Muscle of leg (tissue), 11 donors: ENCODE measurements around the gene NFIA. TPM values are rescaled to one million over a fixed set of nuclear protein-coding genes. Genes with fewer than 3 reads are reported as not detected.

Source experiments
- DNase-seq: peaks from one replicate; pipeline ENCODE4 v3.0.0; 2013
- H3K27ac ChIP-seq: one replicate; pipeline ENCODE4 v1.5.1; 2013; ENCODE audit warnings: mild to moderate bottlenecking, low read length, control low read depth
- H3K27me3 ChIP-seq: one replicate; pipeline ENCODE4 v1.6.1; 2013; ENCODE audit warnings: low read length; ENCODE audit not compliant: control insufficient read depth, insufficient read depth
- H3K36me3 ChIP-seq: one replicate; pipeline ENCODE4 v1.6.1; 2013; ENCODE audit warnings: low read length; ENCODE audit not compliant: control insufficient read depth, insufficient read depth
- H3K4me1 ChIP-seq: one replicate; pipeline ENCODE4 v1.6.1; 2013; ENCODE audit warnings: low read length; ENCODE audit not compliant: control insufficient read depth, insufficient read depth
- H3K4me3 ChIP-seq: one replicate; pipeline ENCODE4 v1.5.1; 2013; ENCODE audit warnings: low read length, control low read depth
- H3K9me3 ChIP-seq: replicated peaks from 2 replicates; pipeline ENCODE4 v1.6.1; 2013; ENCODE audit warnings: low read depth, low read length; ENCODE audit not compliant: control insufficient read depth
- WGBS: methylation state at CpG from one replicate; pipeline ENCODE4 v1.1.5; 2013; ENCODE audit warnings: missing lambda C conversion rate; ENCODE audit not compliant: insufficient coverage; 5-methylcytosine and 5-hydroxymethylcytosine counted together
- polyA plus RNA-seq, 8 donors: library from polyadenylated mRNA; unstranded; fragments of 120-200 nt; gene quantifications; one replicate each; pipeline versions ENCODE4 v1.2.1 to v1.2.3, GENCODE V29; 2013; ENCODE audit warnings: inconsistent platforms in 1 of 8, low replicate concordance in 1 of 8; ENCODE audit not compliant: insufficient read length in 8 of 8, insufficient read depth in 1 of 8
- total RNA-seq: library from RNA; stranded (reverse); fragments of 120-200 nt; gene quantifications from one replicate; pipeline ENCODE4 v1.2.4, GENCODE V29; 2013

NFIA gene
- total and polyA plus RNA-seq, 9 donors: 21.6 to 41.0 (median 29.7) TPM

GRCh38 chr1:61162520-61163258 lies 80.3 kb downstream of the NFIA start:
- H3K4me1 ChIP-seq: peaks cover 6% of the 10 kb centered on the region
- H3K36me3 ChIP-seq: peaks cover 8% of the 10 kb centered on the region
- no peak overlapping the region for H3K27ac ChIP-seq
- no CpG with 5 or more reads among the region's 4 CpGs for WGBS
- no peaks in the 10 kb centered on the region for H3K9me3 ChIP-seq
- no peak for DNase-seq
- no peaks in the 10 kb centered on the region for H3K27me3 ChIP-seq
- no peak overlapping the region for H3K4me3 ChIP-seq

GRCh38 chr1:61163355-61163754 lies 81.0 kb downstream of the NFIA start:
- Histone ChIP-seq H3K36me3 (peaks cover 8% of the 10 kb centered on the region), H3K27me3 (no peaks in the 10 kb centered on the region), H3K4me3 (no peak overlapping the region), H3K9me3 (no peaks in the 10 kb centered on the region), H3K27ac (peak overlapping the region; percentile 37), H3K4me1 (peaks cover 6% of the 10 kb centered on the region)
- no CpG with 5 or more reads among the region's 1 CpG for WGBS
- no peak for DNase-seq

- H3K36me3 ChIP-seq: peaks cover 8% of the 10 kb centered on the region
- H3K27me3 ChIP-seq: no peaks in the 10 kb centered on the region
- no peak overlapping the region for H3K4me3 ChIP-seq
- no peak for DNase-seq
- no peak overlapping the region for H3K27ac ChIP-seq
- H3K9me3 ChIP-seq: no peaks in the 10 kb centered on the region
- no CpG with 5 or more reads among the region's 2 CpGs for WGBS
- H3K4me1 ChIP-seq: peaks cover 11% of the 10 kb centered on the region
Observed at GRCh38 chr1:61165402-61165801, 83.0 kb downstream of the NFIA start.

- Histone ChIP-seq H3K27ac (no peak overlapping the region), H3K27me3 (no peaks in the 10 kb centered on the region), H3K4me3 (no peak overlapping the region), H3K4me1 (peaks cover 9% of the 10 kb centered on the region), H3K36me3 (peaks cover 3% of the 10 kb centered on the region), H3K9me3 (no peaks in the 10 kb centered on the region)
- no peak for DNase-seq
- no CpG with 5 or more reads among the region's 1 CpG for WGBS
Observed at GRCh38 chr1:61167309-61167708, 84.9 kb downstream of the NFIA start.

- peaks cover 10% of the 10 kb centered on the region for H3K4me1 ChIP-seq
- no peak overlapping the region for H3K27ac ChIP-seq
- peaks cover 3% of the 10 kb centered on the region for H3K36me3 ChIP-seq
- H3K27me3 ChIP-seq: no peaks in the 10 kb centered on the region
- DNase-seq: peak; percentile 56
- H3K9me3 ChIP-seq: no peaks in the 10 kb centered on the region
- no peak overlapping the region for H3K4me3 ChIP-seq
Observed at GRCh38 chr1:61169045-61169444, 86.7 kb downstream of the NFIA start.

DNA sequence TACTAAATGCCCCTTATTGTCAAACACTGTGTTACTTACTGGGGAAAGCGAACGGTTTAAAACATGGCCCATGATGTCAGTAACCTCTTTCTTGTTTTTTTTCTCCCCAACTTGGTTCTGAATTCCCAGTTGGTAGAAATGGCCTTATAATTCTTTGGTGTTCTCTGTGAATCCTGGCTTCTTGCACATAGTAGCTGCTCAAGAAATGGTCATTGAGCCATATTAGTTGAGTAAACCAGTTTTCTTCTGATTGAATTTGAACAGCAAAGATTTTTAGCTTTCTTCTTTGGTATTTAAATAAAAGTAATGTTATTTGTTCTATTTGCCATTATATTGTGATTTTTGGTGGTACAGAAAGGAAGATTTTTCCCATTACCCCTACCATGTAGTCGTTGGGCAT lies 87.3 kb downstream of the NFIA start:
- no CpG with 5 or more reads among the region's 3 CpGs for WGBS
- DNase-seq: no peak
- H3K27ac ChIP-seq: no peak overlapping the region

GRCh38 chr1:61170328-61171238 lies 88.2 kb downstream of the NFIA start:
- Histone ChIP-seq H3K4me1 (peaks cover 14% of the 10 kb centered on the region), H3K4me3 (no peak overlapping the region), H3K27me3 (no peaks in the 10 kb centered on the region), H3K36me3 (peaks cover 10% of the 10 kb centered on the region), H3K9me3 (no peaks in the 10 kb centered on the region), H3K27ac (no peak overlapping the region)
- DNase-seq: no peak
- 34% methylated on average over 3 of the region's 6 CpGs for WGBS

More for the DNA sequence above, 87.3 kb downstream of the NFIA start:
- Histone ChIP-seq H3K36me3 (peaks cover 9% of the 10 kb centered on the region), H3K9me3 (no peaks in the 10 kb centered on the region), H3K4me3 (no peak overlapping the region), H3K4me1 (peaks cover 14% of the 10 kb centered on the region), H3K27me3 (no peaks in the 10 kb centered on the region)

DNA sequence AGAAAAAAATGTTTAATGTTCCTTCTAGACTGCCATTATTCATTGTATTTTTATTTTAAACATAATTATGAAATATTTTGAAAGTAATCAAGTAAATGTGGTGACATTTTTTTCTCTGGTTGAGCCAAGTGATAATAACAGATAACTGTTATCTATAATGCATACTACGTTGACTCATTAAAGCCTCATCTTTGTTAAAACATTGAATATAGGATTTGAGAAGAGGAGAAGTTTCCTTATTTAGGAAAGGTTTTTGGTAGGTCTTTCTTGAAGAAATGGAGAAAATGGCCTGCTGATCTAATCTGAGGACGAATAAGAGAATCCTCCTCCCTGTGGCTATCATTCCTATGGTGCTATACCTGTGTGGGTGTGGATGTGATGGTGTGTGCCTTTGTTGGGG lies 89.0 kb downstream of the NFIA start:
- Histone ChIP-seq H3K36me3 (peaks cover 10% of the 10 kb centered on the region), H3K27ac (peak overlapping the region; percentile 33), H3K9me3 (no peaks in the 10 kb centered on the region), H3K4me1 (peaks cover 15% of the 10 kb centered on the region), H3K27me3 (no peaks in the 10 kb centered on the region), H3K4me3 (no peak overlapping the region)
- no CpG with 5 or more reads among the region's 2 CpGs for WGBS
- DNase-seq: no peak

DNA sequence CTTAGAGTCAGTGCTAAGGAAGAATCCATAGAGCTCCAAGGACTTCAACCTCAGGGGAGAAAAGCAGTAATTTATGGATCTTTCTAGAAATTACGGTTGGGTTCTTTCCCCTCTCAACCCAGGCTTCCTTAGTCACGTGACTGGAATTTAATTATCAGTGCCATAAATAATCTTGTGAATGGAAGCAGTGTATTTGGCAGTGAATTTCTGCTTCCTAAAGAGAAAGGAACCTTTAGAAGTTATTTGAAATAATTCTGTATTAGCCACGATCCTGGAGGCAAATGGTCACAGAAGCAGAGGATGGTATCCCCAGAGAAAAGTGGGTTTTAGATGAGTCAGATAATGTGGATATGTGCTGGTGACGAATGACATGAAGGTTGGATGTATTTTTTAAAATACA lies 89.6 kb downstream of the NFIA start:
- WGBS: 33% methylated on average over 1 of the region's 4 CpGs
- H3K27ac ChIP-seq: no peak overlapping the region
- no peak for DNase-seq

DNA sequence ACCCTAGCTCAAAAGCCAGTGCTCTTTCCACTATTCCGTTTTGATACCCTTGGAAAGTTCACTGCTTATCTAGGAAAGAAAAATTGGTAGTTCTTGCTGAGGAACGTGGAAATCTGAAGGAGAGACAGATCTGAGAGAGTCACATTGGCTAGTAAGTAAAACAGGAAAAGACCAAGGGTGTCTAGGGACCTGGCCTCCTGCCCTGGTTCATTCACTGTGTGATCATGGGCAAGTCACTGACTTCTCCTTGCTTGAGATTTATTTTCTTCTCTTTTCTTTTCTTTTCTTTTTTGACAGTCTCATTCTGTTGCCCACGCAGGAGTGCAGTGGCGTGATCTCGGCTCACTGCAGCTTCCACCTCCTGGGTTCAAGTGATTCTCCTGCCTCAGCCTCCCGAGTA lies 90.8 kb downstream of the NFIA start:
- Histone ChIP-seq H3K4me1 (peaks cover 15% of the 10 kb centered on the region), H3K36me3 (peaks cover 10% of the 10 kb centered on the region), H3K27ac (no peak overlapping the region), H3K4me3 (no peak overlapping the region), H3K9me3 (no peaks in the 10 kb centered on the region), H3K27me3 (no peaks in the 10 kb centered on the region)
- no peak for DNase-seq
- 85% methylated on average over 4 of the region's 6 CpGs for WGBS

More for the DNA sequence above, 89.6 kb downstream of the NFIA start:
- no peaks in the 10 kb centered on the region for H3K9me3 ChIP-seq
- peaks cover 15% of the 10 kb centered on the region for H3K4me1 ChIP-seq
- H3K4me3 ChIP-seq: no peak overlapping the region
- H3K27me3 ChIP-seq: no peaks in the 10 kb centered on the region
- H3K36me3 ChIP-seq: peaks cover 10% of the 10 kb centered on the region
